GM18526 (cell line): Measurements from ENCODE around the gene VARS2.

Source experiments
- POLR2A ChIP-seq: IDR thresholded peaks from 3 replicates; pipeline ENCODE4 v1.6.1; 2011; ENCODE audit not compliant: insufficient read length; ENCODE audit errors: extremely low read depth

Gene VARS2

DNA sequence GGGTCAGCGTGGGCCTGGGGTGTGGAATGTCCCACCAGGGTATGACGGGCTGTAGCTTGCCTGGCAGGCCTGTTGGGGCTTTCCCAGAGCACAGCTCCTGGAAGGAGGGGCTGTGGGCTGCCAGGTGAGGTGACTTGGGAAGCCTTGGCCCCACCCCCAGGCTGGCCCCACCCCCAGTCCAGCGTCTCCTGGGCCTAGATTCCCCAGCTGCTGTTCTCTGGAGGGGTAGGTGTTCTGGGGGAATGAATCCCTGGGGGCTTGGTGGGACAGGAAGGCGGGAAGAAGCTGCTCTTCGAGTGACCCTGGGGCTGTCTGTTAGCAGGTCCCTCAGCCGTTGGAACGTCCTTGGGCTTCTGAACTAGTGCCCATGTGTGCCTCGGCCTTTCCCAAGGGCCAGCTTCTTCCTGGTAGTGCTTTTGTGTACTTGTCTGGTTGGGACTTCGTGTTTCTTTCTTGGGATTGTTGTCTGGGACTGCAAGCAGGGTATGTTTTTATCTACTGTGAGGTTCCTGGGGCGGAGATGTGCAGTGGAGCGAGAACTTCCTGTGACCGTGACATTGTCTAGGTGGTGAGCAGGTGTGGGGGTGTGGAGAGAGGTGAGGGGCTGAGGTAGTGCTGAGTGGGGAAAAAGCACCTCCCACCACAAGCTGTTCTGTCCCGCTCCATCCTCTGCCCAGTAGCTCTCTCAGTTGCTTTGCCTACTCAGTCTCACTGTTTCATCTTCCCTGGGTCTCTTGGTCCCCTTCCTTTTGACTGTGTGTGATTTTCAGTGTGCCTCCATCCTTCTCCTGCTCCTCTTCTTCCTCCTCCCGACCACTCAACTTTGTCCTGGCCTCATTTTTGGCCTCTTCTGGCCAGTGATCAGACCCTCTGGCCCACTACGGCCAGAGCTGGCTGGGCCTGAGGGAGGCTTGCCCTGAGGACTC lies 31.0 kb upstream of the VARS2 start:
- no peak for TF ChIP-seq POLR2A

DNA sequence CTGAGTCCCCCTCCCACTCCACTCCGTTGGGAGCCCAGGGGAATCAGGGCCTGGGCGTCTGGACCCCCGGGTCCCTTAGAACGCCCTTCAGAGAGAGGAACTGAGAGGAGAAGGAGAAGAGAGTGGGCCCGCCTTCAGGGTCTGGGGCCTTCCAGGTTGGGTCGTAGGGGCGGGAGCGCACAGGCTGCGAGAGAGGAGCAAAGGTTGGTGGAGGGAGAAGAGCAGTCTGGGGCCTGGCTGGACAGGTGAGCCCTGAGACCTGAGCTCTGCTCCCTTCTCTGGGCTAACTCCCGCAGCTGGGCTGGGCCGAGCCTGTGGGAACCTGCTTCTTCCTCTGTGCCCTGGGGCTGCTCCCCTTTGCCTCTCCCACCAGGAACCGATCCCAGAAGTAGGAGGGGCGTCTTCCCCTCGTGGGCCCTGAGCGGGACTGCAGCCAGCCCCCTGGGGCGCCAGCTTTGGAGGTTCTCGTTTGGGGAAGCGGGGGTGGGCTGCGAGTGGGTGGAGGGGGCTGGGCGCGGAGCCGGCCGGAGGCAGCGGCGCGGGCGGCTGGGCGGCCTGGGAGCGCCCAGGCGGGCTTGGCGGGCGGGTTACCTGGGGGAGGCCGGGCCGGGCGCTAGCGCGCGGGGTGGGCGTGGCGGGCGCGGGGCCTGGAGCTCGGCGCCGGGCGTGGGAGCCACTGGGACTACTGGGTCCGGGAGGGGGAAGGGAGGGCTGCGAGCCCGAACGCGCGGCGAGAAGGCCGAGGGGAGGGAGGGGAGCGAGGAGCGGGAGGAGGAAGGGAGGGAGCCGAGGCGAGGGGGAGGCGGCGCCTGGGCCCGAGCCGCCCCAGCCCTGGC lies 30.1 kb upstream of the VARS2 start, which contains the start of gene DDR1:
Gene DDR1, plus strand, starts transcription at position 835 of the 836 bp plus-strand sequence. CDS start 4,211 bp downstream, outside the sequence.
- no peak for TF ChIP-seq POLR2A

DNA sequence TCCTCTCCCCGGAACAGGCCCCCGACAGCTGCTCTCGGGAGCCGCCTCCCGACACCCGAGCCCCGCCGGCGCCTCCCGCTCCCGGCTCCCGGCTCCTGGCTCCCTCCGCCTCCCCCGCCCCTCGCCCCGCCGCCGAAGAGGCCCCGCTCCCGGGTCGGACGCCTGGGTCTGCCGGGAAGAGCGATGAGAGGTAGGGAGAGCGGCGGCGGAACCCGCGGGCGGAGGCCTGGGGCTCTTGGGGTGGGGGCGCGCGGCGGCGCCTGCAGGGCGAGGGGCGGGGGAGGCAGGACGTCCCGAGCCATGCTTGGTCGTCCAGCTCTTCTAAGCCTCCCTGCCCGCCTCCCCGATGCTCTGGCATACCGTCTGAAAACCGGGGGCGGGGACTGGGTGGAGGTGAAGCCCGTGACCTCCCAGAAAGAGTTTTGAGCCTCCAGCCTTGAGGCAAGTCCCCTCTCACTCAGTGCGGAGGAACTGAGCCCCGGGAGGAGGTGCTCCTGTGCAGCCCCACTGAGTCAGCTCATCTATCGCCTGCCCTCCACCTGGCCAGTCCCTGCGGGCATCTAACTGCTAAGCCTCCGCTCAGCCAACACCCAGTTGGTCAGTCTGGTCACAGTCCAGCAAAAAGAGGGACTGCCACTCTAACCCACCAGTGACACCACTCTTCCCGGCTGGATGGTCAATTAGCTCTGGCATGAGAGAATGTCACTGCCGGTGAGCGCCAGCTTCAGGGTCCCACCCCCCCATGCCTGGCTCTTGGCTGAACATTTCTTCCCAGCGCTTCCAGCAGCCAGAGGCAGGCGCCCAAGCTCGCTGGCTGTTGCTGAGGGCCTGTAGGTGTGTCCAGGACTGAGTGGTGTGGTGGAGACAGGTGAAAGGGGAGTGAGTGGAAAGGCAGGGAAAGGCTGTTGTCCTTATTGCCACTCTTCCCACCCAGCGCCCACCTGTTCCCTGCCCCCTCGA lies 29.2 kb upstream of the VARS2 start:
- TF ChIP-seq POLR2A = no peak

DNA sequence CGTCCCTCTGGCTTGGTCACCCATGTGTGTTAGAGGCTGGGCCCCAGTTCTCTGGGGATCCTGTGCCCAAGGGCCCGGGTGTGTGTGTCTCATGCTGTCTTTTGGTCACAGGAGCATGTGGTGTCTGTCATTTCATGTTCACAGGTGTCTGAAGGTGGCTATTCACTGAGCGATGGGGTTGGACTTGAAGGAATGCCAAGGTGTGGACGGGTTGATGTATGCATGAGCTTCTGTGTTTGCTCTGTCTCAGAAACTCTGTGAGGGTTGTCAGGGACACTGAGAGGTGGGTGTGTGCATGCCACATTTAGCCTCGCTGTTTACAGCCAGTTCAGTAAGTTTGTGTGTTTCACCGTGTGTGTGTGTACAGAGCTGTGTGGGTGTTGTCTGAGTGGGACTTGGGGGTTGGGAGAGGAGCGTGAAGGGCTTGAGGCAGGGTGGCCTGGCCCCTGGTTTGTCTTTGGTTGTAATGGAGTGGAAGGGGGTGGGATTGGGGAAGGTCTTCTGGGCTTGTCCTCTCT lies 28.5 kb upstream of the VARS2 start:
- TF ChIP-seq POLR2A = no peak

DNA sequence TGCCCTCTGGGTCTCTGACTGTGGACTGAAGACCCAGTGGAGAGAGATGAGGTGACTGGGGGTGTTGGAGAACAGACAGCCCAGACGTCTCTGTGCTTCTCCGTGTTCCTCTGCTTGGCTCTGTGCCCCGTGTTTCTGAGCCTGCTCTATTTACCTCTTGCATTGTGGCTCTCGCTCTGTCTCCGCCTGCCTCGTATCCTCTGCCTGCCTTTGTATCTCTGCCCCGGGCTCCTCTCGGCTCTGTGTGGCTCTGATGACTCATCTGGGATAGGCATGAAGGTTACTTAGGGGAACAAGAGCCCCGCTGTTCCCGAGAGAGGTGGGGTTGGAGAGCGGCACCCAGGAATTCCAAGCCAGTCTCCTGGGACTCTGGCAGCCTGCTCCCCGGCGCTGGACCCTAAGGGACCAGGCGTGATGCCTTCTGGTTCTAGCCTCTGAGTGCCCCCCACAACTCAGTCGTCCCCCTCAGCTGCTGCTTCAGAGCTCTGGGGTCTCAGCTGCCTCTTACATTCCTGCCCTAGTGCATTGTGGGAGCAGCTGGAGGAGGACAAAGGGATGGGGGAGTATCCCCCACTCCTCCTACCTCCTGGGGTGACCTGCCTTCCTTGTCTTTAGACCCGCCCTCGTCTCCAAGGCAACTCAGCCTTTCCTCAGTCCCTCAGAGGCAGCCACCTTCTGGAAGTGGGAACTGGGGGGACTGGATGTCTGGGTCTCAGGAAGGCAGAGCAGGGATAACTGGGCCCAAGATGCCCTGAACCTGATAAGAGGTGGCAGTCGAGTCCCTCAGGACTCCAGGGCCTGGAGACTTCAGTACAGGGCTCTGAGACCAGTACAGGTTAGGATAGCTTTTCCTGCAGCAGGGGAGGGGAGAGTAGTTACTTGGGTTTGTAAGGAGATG lies 27.8 kb upstream of the VARS2 start:
- no peak for TF ChIP-seq POLR2A

DNA sequence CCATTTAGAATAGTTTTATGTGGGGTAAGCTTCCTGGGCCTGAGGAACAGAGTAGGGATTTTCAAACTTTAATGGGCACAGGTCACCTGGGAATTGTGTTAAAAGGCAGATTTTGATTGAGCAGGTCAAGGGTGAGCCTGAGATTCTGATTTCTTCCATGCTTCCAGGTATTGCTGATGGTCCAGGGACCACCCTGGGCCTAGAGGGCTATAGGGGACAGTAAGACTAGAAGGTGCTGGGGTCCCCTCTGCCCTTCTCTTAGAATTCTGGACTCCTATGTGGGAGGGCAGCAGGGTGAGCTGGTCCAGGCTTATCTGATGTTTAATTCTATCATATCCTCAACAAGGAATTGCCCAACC lies 27.2 kb upstream of the VARS2 start:
- no peak for TF ChIP-seq POLR2A

DNA sequence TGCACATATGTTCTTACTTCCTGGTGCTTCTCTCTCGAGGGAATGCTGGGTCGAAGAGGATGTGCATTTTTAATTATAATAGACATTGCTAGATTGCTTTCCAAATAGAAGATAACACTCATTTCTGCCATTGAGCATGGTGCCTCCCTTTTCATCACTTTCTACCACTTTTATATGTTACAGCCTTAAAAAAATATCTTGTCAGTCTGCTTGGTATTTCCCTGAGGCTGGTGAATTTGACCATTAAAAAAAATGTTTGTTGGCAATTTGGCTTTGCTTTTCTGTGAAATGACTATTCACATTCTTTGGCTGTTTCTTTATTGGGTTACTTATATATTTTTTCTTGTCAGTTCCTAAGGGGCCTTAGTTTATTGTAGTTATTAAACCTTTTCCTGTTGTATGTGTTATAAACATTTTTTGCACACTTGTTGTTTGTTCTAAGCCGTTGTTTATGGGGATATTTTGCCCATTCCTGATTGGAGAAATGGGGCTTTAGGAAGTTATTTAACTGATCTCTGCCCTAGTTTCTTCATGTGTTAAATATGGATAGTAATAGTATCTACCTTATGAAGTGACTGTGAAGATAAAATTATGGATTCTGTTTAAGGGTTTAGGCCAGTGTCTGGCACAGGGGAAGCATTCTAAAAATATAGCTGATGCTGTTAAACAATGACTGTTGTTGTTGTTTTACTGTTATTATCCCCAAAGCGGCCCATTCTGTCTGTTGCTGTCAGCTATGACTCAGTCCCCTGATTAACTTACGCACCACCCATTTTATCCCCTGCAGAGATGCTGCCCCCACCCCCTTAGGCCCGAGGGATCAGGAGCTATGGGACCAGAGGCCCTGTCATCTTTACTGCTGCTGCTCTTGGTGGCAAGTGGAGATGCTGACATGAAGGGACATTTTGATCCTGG lies 25.9 kb upstream of the VARS2 start:
- no peak for TF ChIP-seq POLR2A

DNA sequence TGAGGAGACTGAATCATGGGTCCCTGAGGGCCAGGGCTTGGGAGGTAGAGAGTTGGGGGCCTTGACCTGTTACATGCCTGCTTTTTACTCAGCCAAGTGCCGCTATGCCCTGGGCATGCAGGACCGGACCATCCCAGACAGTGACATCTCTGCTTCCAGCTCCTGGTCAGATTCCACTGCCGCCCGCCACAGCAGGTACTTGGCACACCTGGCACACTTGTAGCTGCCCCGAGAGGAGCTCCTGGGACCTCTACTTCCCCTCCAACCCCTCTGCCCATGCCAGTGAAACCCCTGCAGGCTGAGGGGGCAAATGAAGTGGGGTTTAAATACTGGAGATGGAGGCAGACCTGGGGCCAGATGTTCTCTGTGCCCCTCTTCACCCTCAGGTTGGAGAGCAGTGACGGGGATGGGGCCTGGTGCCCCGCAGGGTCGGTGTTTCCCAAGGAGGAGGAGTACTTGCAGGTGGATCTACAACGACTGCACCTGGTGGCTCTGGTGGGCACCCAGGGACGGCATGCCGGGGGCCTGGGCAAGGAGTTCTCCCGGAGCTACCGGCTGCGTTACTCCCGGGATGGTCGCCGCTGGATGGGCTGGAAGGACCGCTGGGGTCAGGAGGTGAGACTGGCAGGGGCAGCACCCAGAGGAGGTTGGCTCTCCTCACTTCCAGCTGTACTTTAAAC lies 25.1 kb upstream of the VARS2 start:
- TF ChIP-seq POLR2A = no peak

DNA sequence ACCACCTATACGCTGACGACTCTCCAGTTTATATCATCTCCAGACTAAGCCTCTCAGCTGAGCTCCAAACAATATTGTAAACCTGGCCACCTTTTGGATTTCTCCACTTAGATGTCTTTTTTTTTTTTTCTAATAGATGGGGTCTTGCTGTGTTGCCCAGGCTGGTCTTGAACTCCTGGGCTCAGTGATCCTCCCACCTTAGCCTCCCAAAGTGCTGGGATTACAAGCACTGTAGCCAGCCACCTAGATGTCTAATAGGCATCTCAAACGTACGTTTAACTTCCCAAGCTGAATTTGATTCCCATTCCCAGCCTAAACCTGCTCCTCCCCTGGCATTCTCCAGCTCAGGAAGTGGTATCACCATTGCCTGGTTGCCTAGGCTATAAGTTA lies 24.5 kb upstream of the VARS2 start:
- no peak for TF ChIP-seq POLR2A

DNA sequence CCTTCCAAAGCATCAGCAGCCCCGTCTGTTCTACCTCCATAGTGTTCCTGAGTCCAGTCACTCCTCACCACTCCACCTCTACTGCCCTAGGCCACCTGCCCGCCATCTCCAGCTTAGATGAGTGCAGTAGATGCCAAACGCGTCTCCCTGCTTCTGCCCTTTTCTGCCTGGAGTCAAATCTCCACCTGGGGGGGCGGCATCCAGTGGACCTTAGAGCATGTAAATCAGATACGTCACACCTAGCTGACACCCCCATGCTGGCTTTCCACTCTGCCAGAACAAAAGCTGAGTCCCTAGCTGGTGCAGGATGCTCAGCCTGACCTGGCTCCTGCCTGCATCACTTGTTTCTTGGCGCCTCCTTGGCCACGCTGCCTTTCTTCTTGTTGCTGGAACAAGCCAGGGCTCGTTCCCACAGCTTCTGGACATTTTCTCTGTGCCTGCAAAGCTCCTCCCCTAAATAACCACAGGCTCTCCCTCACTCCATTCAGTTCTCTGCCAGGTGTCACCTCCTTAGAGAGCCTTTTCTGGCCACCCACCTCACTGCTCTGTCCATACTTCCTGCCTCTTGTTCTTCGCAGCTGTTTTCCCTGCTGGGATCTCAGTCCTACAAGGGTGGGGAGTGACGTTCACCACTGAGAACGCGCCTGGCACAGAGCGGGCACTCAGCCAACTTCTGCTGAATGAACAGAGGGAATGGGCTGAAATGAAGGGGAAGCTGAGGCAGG lies 24.0 kb upstream of the VARS2 start:
- TF ChIP-seq POLR2A = no peak

DNA sequence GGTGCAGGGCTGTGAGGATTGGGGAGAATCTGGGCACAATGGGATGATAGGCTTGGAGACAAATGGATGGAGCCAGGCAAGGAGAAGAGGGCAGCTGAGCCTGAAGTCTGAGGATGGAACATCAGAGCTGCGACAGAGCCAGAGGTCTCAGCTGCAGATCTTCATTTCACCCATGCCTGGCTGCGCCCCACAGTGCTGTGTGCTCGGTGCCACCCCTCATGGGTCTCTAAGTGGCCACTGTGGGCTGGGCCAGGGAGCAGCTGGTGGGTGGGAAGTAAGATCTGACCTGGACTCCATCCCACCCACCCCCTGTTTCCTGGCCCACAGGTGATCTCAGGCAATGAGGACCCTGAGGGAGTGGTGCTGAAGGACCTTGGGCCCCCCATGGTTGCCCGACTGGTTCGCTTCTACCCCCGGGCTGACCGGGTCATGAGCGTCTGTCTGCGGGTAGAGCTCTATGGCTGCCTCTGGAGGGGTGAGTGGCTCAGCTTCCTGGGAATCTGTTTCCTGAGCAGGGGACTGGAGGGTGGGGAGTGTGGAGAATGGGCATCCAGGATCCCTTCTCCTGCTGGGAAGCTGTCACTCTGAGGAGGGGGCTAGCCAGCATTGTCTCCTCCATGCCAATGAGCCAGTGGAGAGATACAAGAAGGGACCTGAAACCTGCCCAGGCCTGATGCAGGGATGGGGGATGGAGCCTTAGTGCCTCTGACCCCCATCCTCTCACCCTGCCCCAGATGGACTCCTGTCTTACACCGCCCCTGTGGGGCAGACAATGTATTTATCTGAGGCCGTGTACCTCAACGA lies 23.2 kb upstream of the VARS2 start:
- no peak for TF ChIP-seq POLR2A
